NCI-H2107 (cell line): ENCODE results near the gene ALLC.

Experiments used
- DNase-seq: peaks from one replicate; lab custom pipeline; 2025; lab: John Stamatoyannopoulos, UW

ALLC gene

DNA sequence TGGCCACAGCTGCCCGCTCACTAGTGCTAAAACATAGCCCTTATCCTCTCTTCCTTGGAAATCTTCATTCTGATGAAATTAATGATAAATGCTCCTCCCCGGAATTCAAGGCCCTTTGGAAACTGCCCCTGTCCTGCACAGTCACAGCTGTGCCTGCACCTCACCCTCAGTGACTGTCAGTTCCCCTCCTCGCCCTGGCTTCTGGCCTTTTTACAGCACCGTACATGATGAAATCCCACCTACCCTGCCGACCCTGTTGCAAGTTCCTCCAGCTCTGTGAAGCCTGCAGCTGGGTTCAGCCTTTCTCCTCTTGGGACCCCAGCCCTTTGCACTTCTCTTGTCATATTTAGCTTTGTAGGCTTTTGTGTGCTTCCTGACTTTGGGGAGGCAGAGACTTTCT lies 93.8 kb downstream of the ALLC start:
- no peak for DNase-seq
